Right lobe of liver (tissue), 6 donors: ENCODE measurements around the gene QSER1. TPM values are rescaled to one million over a fixed set of nuclear protein-coding genes. Genes with fewer than 3 reads are reported as not detected.
"Not testable (repeated sequence)": the region's sequence is repeated elsewhere in the genome, so short reads cannot be mapped to it uniquely, and the experiment has no call there.

ENCODE experiments used
- ATAC-seq, 4 donors: fragments of 200-7000 bp; cut with Tn5 transposase; one replicate each; pipeline ENCODE4 v1.9.1; 2020; ENCODE audit warnings: mild to moderate bottlenecking in 4 of 4, moderate library complexity in 4 of 4
- DNase-seq, 3 donors: peaks; one replicate each; pipeline ENCODE4 v3.0.0-alpha.2; 2020
- H3K27ac ChIP-seq, 3 donors: fragments of 200-600 bp; one replicate each; pipeline ENCODE4 v1.8.0; 2022
- H3K27me3 ChIP-seq, 2 donors: fragments of 200-600 bp; one replicate each; pipeline ENCODE4 v1.8.0; 2022
- H3K36me3 ChIP-seq, 4 donors: fragments of 200-600 bp; sonication (generic) in 1 of 4; one replicate each; pipeline versions ENCODE4 v1.5.1 to v1.8.0; 2017 to 2022; ENCODE audit warnings: control low read depth in 1 of 4
- H3K4me1 ChIP-seq, 4 donors: fragments of 200-600 bp; sonication (generic) in 1 of 4; one replicate each; pipeline versions ENCODE4 v1.5.1 to v1.8.0; 2017 to 2022; ENCODE audit warnings: control low read depth in 1 of 4
- H3K4me3 ChIP-seq, 3 donors: fragments of 200-600 bp; one replicate each; pipeline ENCODE4 v1.8.0; 2022
- H3K9me3 ChIP-seq, 4 donors: fragments of 200-600 bp; sonication (generic) in 1 of 4; one replicate each; pipeline versions ENCODE4 v1.5.1 to v1.8.0; 2017 to 2022; ENCODE audit warnings: control low read depth in 1 of 4
- POLR2A ChIP-seq: fragments of 450-650 bp; IDR thresholded peaks from one replicate; pipeline ENCODE4 v1.6.1; 2017; ENCODE audit warnings: antibody characterized with exemption, mild to moderate bottlenecking
- WGBS: methylation state at CpG from one replicate; pipeline ENCODE4 v1.1.6; 2018; ENCODE audit warnings: low coverage, low lambda C conversion rate; ENCODE audit not compliant: insufficient coverage; ENCODE audit errors: missing lambda C conversion rate; 5-methylcytosine and 5-hydroxymethylcytosine counted together
- intact Hi-C, 2 donors: fragments of 100-400 bp; cut with DNase I; formaldehyde crosslinking; loops; one replicate each; pipeline versions ENCODE4 v1.11.2 to v1.14.1; 2022
- total RNA-seq, 6 experiments: library from RNA; depleted of rRNA in 2 of 6; stranded (reverse); fragments of >200 nt in 2 of 6; fragmentation: NEBNext Ultra II Directional in 3 of 6; extraction: Animal tissue kit (Norgen Biotek cat#: 25700) in 3 of 6; gene quantifications; one replicate each; pipeline versions ENCODE4 v1.1.0 to v1.2.4, GENCODE V29; 2016 to 2023
- TF ChIP-seq, protein P1 (sequence below), 4 donors: fragments of 200-600 bp in 3 of 4; fragments of 450-650 bp in 1 of 4; IDR thresholded peaks; one replicate each; pipeline versions ENCODE4 v1.5.1 to v1.8.0; 2016 to 2022; ENCODE audit warnings: antibody characterized with exemption in 4 of 4, mild to moderate bottlenecking in 2 of 4
- donor health status: DM: no; HTN: yes; CAD: no.
- donor health status: DM: no; HTN: no; CAD: no.
- donor health status: DM: no; HTN: no; CAD: no.
- donor health status: DM: no; HTN: yes; CAD: no.
- donor health status: DM: no; HTN: yes; CAD: no.

Gene QSER1
- total RNA-seq, 6 experiments from 2014 or later = 7.7 to 12.8 (median 11.0) TPM

DNA sequence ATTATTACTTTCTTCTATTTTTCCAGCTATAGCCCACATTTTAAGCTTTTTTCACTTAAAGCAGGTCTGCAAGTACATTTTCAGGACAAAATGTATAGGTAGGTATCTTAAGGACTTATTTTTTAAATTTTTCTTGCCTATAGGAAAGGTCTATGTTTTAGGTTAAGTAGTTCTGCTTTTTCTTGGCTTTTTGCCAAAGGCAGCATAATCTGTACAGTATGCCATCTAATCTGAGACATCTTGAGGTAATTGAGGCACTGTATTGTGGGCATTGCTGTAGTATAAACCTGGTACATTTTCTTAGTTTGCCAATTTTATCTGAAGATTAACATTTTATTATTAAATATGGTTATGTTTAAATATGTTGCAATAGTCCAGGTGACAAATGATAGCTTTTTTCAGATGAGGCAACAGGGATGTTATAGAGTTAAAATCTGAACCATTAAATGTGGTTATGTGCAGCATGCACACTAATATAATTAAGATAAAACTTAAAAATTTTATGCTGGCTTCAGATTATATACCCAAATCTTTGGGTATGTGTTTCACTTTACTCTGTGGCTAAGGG, 42.9 kb downstream of the QSER1 start:
- DNase-seq (no peak), ATAC-seq (no peak)
- no peaks in the 10 kb centered on the region for H3K27me3 ChIP-seq
- TF ChIP-seq, protein P1, sequence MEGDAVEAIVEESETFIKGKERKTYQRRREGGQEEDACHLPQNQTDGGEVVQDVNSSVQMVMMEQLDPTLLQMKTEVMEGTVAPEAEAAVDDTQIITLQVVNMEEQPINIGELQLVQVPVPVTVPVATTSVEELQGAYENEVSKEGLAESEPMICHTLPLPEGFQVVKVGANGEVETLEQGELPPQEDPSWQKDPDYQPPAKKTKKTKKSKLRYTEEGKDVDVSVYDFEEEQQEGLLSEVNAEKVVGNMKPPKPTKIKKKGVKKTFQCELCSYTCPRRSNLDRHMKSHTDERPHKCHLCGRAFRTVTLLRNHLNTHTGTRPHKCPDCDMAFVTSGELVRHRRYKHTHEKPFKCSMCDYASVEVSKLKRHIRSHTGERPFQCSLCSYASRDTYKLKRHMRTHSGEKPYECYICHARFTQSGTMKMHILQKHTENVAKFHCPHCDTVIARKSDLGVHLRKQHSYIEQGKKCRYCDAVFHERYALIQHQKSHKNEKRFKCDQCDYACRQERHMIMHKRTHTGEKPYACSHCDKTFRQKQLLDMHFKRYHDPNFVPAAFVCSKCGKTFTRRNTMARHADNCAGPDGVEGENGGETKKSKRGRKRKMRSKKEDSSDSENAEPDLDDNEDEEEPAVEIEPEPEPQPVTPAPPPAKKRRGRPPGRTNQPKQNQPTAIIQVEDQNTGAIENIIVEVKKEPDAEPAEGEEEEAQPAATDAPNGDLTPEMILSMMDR (IDR thresholded peaks at IDR 0.05) = no peak
- TF ChIP-seq POLR2A = no peak
- no peak overlapping the region for H3K27ac ChIP-seq
- intact Hi-C loops = no loop called here
- H3K4me3 ChIP-seq = no peak overlapping the region
- no peaks in the 10 kb centered on the region for H3K9me3 ChIP-seq
- peaks cover 0 to 26% (median 4%) of the 10 kb centered on the region in 4 donors for H3K36me3 ChIP-seq
- H3K4me1 ChIP-seq = no peaks in the 10 kb centered on the region

DNA sequence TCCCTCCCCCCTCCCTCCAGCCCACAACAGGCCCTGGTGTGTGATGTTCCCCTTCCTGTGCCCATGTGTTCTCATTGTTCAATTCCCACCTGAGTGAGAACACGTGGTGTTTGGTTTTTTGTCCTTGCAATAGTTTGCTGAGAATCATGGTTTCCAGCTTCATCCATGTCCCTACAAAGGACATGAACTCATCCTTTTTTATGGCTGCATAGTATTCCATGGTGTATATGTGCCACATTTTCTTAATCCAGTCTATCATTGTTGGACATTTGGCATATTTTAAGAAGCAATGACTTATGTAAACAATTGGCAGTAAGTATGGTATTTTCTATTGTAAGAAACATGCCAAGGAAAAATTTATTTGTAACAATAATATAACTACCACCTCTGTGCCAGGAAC, 43.6 kb downstream of the QSER1 start:
- peaks cover 0 to 25% (median 4%) of the 10 kb centered on the region in 4 donors for H3K36me3 ChIP-seq
- ATAC-seq, H3K4me1 ChIP-seq, H3K4me3 ChIP-seq, intact Hi-C loops, DNase-seq, H3K9me3 ChIP-seq, H3K27ac ChIP-seq, H3K27me3 ChIP-seq: not testable (repeated sequence)
- 100% methylated on average over 1 of the region's 1 CpG for WGBS

DNA sequence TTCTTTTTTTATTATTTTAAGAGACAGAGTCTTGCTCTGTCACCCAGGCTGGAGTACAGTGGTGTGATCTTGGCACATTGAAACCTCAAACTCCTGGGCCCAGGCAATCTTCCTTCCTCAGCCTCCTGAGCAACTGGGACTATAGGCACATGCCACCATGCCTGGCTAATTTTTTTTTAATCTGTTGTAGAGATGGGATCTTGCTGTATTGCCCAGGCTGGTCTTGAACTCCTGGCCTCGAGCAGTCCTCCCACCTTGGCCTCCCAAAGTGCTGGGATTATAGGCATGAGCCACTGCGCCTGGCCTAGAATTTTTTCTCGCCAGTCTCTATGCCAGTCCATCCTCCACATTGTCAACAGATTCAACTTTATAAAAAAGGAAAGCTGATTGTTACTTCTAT, 44.7 kb downstream of the QSER1 start:
- ATAC-seq, H3K27me3 ChIP-seq, H3K27ac ChIP-seq, H3K4me1 ChIP-seq, DNase-seq, H3K4me3 ChIP-seq, intact Hi-C loops, H3K9me3 ChIP-seq: not testable (repeated sequence)
- H3K36me3 ChIP-seq = peaks cover 0 to 14% (median 0%) of the 10 kb centered on the region in 4 donors
- WGBS = 96% methylated on average over 3 of the region's 3 CpGs

DNA sequence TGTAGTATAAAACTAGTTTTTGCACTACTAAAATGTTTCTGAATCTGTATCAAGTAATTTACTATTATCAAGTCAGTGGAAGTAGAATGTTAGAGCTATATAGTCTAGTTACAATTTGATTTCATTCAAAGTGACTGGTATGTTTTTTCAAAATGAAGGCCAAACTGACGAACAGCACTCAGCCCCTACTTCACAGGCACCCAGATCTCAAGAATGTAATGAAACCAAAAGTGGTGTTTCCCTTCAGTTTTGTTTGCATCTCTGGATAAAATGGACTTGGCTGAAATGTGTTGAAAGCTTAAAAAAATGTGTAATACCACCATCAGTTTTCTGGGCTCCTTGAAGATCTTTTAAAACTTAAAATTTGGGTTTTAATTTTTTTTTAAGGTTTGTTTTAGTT, 46.4 kb downstream of the QSER1 start:
- DNase-seq (no peak), ATAC-seq (no peak)
- H3K4me1 ChIP-seq = no peaks in the 10 kb centered on the region
- 79% methylated on average over 1 of the region's 1 CpG for WGBS
- H3K4me3 ChIP-seq = no peak overlapping the region
- no peaks in the 10 kb centered on the region for H3K27me3 ChIP-seq
- H3K36me3 ChIP-seq = no peaks in the 10 kb centered on the region
- TF ChIP-seq, protein P1 (IDR thresholded peaks at IDR 0.05) = no peak
- intact Hi-C loops = no loop called here
- H3K27ac ChIP-seq = no peak overlapping the region
- H3K9me3 ChIP-seq = no peaks in the 10 kb centered on the region

DNA sequence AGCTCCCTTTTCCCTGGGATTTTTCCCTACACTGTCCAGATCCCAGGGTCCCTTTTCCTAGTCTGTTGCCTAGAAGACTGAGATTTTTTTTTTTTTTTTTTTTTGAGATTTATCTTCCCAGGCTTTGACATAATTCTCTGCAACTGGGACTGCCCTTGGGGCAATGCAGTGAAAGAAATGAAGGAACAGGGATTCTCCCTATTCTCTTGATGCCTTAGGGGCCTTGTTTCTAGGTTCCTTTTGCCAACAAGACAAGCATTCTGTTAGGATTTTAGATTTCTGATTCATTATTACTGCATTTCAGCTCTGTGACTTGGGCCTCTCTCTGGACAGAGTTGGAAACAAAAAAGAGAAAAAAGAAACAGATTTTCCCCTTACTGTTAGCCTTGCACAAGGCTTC, 47.3 kb downstream of the QSER1 start:
- no peak overlapping the region for H3K4me3 ChIP-seq
- intact Hi-C loops = no loop called here
- H3K4me1 ChIP-seq = no peaks in the 10 kb centered on the region
- H3K27me3 ChIP-seq = no peaks in the 10 kb centered on the region
- TF ChIP-seq POLR2A = no peak
- TF ChIP-seq, protein P1 (IDR thresholded peaks at IDR 0.05) = no peak
- no peak overlapping the region for H3K27ac ChIP-seq
- DNase-seq = no peak
- no peak for ATAC-seq
- H3K36me3 ChIP-seq = no peaks in the 10 kb centered on the region
- no peaks in the 10 kb centered on the region for H3K9me3 ChIP-seq

DNA sequence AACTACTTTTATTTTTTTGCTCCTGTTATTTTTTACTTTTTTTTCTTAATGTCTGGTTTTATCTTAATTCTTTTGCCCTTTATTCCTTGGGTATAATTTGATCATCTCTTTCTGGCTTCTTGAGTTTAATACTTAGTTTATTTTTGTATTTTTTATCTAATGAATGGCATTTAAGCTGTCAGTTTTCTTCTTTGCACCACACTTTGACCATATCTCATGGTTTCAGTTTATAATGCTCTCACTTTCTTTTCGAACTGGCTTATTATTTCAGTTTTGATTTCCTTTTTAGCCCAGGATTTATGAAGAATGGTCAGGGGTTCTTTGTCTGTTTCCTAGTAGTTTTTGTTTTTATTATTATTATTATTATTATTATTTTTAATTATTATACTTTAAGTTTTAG, 48.3 kb downstream of the QSER1 start:
- Histone ChIP-seq H3K36me3 (no peaks in the 10 kb centered on the region), H3K9me3 (no peaks in the 10 kb centered on the region), H3K4me3 (no peak overlapping the region), H3K4me1 (no peaks in the 10 kb centered on the region), H3K27me3 (no peaks in the 10 kb centered on the region), H3K27ac (no peak overlapping the region)
- intact Hi-C loops = no loop called here
- DNase-seq (no peak), ATAC-seq (no peak)
- WGBS = 44% methylated on average over 1 of the region's 1 CpG
- TF ChIP-seq, protein P1 (IDR thresholded peaks at IDR 0.05) = no peak
- TF ChIP-seq POLR2A = no peak
